ENCODE data around the gene TMEM238L. TPM values are rescaled to one million over a fixed set of nuclear protein-coding genes. Genes with fewer than 3 reads are reported as not detected.
A peak's percentile ranks its signal among the peaks of the same experiment; 100 is the strongest.

TMEM238L gene
- total RNA-seq, 1 experiment from 2014 or later = not detected

DNA sequence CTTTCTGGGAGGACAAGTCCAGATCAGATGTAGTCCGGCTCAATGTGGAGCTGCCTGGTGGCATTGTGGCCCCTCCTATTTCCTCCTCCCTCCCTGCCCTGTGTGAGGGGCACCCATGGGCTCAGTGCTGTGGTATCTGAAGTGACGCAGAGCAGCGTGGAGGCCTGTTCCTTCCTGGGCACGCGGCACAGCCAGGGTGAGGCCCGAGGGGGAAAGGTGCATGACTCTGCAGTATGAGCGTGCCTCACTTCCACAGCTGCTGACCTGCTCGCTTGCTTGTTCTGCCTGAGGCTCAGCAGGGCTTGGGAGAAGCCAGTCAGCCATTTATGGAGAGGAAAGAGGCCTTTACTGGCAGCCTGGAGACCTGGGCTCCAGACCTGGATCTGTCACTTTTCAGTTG lies 11.7 kb downstream of the TMEM238L start:
- no peak overlapping the region for H3K4ac ChIP-seq (ENCODE audit: low read depth, low read length)

More for the DNA sequence above, 11.7 kb downstream of the TMEM238L start:
- no CpG with 5 or more reads among the region's 8 CpGs for WGBS (ENCODE audit: extremely low coverage, insufficient read length, low lambda C conversion rate)
- peaks cover 31 to 36% of the 10 kb centered on the region in 2 experiments for H3K4me1 Mint-ChIP-seq
- Histone ChIP-seq H3K27me3 (ENCODE audit: insufficient read depth, low read length) (no peaks in the 10 kb centered on the region), H3T11ph (ENCODE audit: low read length) (no peak overlapping the region), H2AK5ac (ENCODE audit: insufficient read length, low read length) (no peak overlapping the region), H2BK5ac (ENCODE audit: insufficient read length, low read length) (no peak overlapping the region), H3K56ac (ENCODE audit: insufficient read length, low read depth, low read length) (no peak overlapping the region), H3K79me2 (ENCODE audit: insufficient read depth, low read length) (no peaks in the 10 kb centered on the region), H3K23ac (ENCODE audit: insufficient read length, low read depth, low read length) (no peak overlapping the region), H4K20me1 (ENCODE audit: control insufficient read depth, insufficient read depth, insufficient read length) (no peaks in the 10 kb centered on the region), H3K27ac (ENCODE audit: insufficient read length, low read depth, low read length) (no peak overlapping the region), H3K23me2 (ENCODE audit: insufficient read length, low read depth, low read length, poor library complexity, severe bottlenecking) (no peaks in the 10 kb centered on the region), H2BK12ac (ENCODE audit: insufficient read length, low read depth, low read length) (no peak overlapping the region), H4K91ac (ENCODE audit: insufficient read length, low read depth, low read length) (no peak overlapping the region), H3K14ac (ENCODE audit: insufficient read depth, low read length) (0 out of 2 replicates have a peak overlapping the region, but pooled peaks have one; percentile 22), H2BK120ac (ENCODE audit: low read depth, low read length, poor library complexity, severe bottlenecking) (no peak overlapping the region), H2AFZ (ENCODE audit: low read length) (no peak overlapping the region), H3K4me2 (ENCODE audit: insufficient read depth, insufficient read length, low read length) (no peak overlapping the region), H3K79me1 (ENCODE audit: insufficient read depth, low read depth, low read length, poor library complexity, severe bottlenecking) (no peaks in the 10 kb centered on the region), H3K9ac (ENCODE audit: extremely low read depth, insufficient read length, low read length) (no peak overlapping the region), H2BK20ac (ENCODE audit: low read depth, low read length, poor library complexity, severe bottlenecking) (no peak overlapping the region), H3K4me1 (ENCODE audit: insufficient read depth, low read length) (peaks cover 2% of the 10 kb centered on the region; the same call in 1 of the 2 replicates), H4K5ac (ENCODE audit: insufficient read length, low read depth, low read length) (no peak overlapping the region), H3K18ac (ENCODE audit: insufficient read length, low read depth, low read length) (peak overlapping the region; percentile 3), H2BK15ac (ENCODE audit: low read depth, low read length) (no peak overlapping the region), H3K9me3 (ENCODE audit: control insufficient read depth, low read depth, low read length) (no peaks in the 10 kb centered on the region), H4K8ac (replicated peaks; ENCODE audit: insufficient read length, low read depth, low read length) (no peak overlapping the region)
- H3K36me3 Mint-ChIP-seq (ENCODE audit: insufficient read depth in 1 of 3, low read depth in 3 of 3) = no peaks in the 10 kb centered on the region
- H3K9me3 Mint-ChIP-seq = no peaks in the 10 kb centered on the region
- no peak for DNase-seq
- no peak overlapping the region for H3K27ac Mint-ChIP-seq
- TF ChIP-seq, protein P1, sequence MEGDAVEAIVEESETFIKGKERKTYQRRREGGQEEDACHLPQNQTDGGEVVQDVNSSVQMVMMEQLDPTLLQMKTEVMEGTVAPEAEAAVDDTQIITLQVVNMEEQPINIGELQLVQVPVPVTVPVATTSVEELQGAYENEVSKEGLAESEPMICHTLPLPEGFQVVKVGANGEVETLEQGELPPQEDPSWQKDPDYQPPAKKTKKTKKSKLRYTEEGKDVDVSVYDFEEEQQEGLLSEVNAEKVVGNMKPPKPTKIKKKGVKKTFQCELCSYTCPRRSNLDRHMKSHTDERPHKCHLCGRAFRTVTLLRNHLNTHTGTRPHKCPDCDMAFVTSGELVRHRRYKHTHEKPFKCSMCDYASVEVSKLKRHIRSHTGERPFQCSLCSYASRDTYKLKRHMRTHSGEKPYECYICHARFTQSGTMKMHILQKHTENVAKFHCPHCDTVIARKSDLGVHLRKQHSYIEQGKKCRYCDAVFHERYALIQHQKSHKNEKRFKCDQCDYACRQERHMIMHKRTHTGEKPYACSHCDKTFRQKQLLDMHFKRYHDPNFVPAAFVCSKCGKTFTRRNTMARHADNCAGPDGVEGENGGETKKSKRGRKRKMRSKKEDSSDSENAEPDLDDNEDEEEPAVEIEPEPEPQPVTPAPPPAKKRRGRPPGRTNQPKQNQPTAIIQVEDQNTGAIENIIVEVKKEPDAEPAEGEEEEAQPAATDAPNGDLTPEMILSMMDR (conservative IDR thresholded peaks at IDR 0.05) = no peak
- no peaks in the 10 kb centered on the region for H3K27me3 Mint-ChIP-seq (ENCODE audit: low read depth)
- H3K4me3 Mint-ChIP-seq = no peak overlapping the region

Data from H9 (cell line).